Trophoblast cell (in vitro differentiated cells and primary cell): Measurements from ENCODE around the gene TRIM27.
A peak's percentile ranks its signal among the peaks of the same experiment; 100 is the strongest.

Experiments
- DNase-seq, 2 donors: peaks; one replicate each; pipeline ENCODE4 v3.0.0-alpha.2; 2016
- H2AFZ ChIP-seq: 2 replicates; pipeline ENCODE4 v1.6.1; 2013; ENCODE audit warnings: low read length, moderate library complexity, mild to moderate bottlenecking; ENCODE audit not compliant: insufficient read depth, poor library complexity
- H2AK5ac ChIP-seq: 2 replicates; pipeline ENCODE4 v1.6.1; 2013; ENCODE audit warnings: mild to moderate bottlenecking, low read length
- H2BK120ac ChIP-seq: 2 replicates; pipeline ENCODE4 v1.6.1; 2013; ENCODE audit warnings: low read length, mild to moderate bottlenecking, moderate library complexity; ENCODE audit not compliant: insufficient read depth, poor library complexity
- H2BK12ac ChIP-seq: 2 replicates; pipeline ENCODE4 v1.6.1; 2013; ENCODE audit warnings: mild to moderate bottlenecking, low read length, moderate library complexity
- H2BK5ac ChIP-seq: 2 replicates; pipeline ENCODE4 v1.6.1; 2013; ENCODE audit warnings: low read length, low read depth, moderate library complexity, mild to moderate bottlenecking; ENCODE audit not compliant: poor library complexity
- H3K14ac ChIP-seq: 2 replicates; pipeline ENCODE4 v1.6.1; 2013; ENCODE audit warnings: mild to moderate bottlenecking, low read length
- H3K18ac ChIP-seq: 2 replicates; pipeline ENCODE4 v1.6.1; 2013; ENCODE audit warnings: mild to moderate bottlenecking, low read length
- H3K23ac ChIP-seq: 2 replicates; pipeline ENCODE4 v1.6.1; 2013; ENCODE audit warnings: low read length
- H3K27ac ChIP-seq: 2 replicates; pipeline ENCODE4 v1.5.1; 2013; ENCODE audit warnings: low read depth, mild to moderate bottlenecking, inconsistent platforms, low read length, moderate library complexity
- H3K27me3 ChIP-seq: 2 replicates; pipeline ENCODE4 v1.6.1; 2013; ENCODE audit warnings: inconsistent platforms, mild to moderate bottlenecking, low read length, moderate library complexity; ENCODE audit not compliant: insufficient read depth
- H3K36me3 ChIP-seq, 2 experiments: 1 replicate in 1 of 2; 2 replicates in 1 of 2; pipeline ENCODE4 v1.6.1; 2013; ENCODE audit warnings: low read length in 2 of 2, mild to moderate bottlenecking in 2 of 2, moderate library complexity in 1 of 2; ENCODE audit not compliant: insufficient read depth in 2 of 2, control insufficient read depth in 1 of 2
- H3K4ac ChIP-seq: 2 replicates; pipeline ENCODE4 v1.6.1; 2013; ENCODE audit warnings: low read depth, mild to moderate bottlenecking, low read length, moderate library complexity
- H3K4me1 ChIP-seq, 2 experiments: 1 replicate in 1 of 2; 2 replicates in 1 of 2; pipeline ENCODE4 v1.6.1; 2013; ENCODE audit warnings: low read length in 2 of 2, mild to moderate bottlenecking in 2 of 2, moderate library complexity in 1 of 2; ENCODE audit not compliant: insufficient read depth in 2 of 2, control insufficient read depth in 1 of 2
- H3K4me2 ChIP-seq: 2 replicates; pipeline ENCODE4 v1.6.1; 2013; ENCODE audit warnings: inconsistent platforms, mild to moderate bottlenecking, low read length, moderate library complexity
- H3K4me3 ChIP-seq: 2 replicates; pipeline ENCODE4 v1.5.1; 2013; ENCODE audit warnings: mild to moderate bottlenecking, low read depth, low read length, inconsistent platforms
- H3K79me1 ChIP-seq: one replicate; pipeline ENCODE4 v1.6.1; 2013; ENCODE audit warnings: low read length
- H3K79me2 ChIP-seq: 2 replicates; pipeline ENCODE4 v1.6.1; 2013; ENCODE audit warnings: low read length, mild to moderate bottlenecking; ENCODE audit not compliant: control insufficient read depth, insufficient read depth, poor library complexity
- H3K9ac ChIP-seq: 2 replicates; pipeline ENCODE4 v1.6.1; 2013; ENCODE audit warnings: mild to moderate bottlenecking, low read length
- H3K9me3 ChIP-seq: 2 replicates; pipeline ENCODE4 v1.6.1; 2013; ENCODE audit warnings: low read depth, mild to moderate bottlenecking, control low read depth, inconsistent platforms, low read length; ENCODE audit not compliant: insufficient read depth
- H4K12ac ChIP-seq: 2 replicates; pipeline ENCODE4 v1.6.1; 2013; ENCODE audit warnings: low read depth, mild to moderate bottlenecking, low read length, moderate library complexity
- H4K8ac ChIP-seq: 2 replicates; pipeline ENCODE4 v1.6.1; 2013; ENCODE audit warnings: low read depth, mild to moderate bottlenecking, low read length, moderate library complexity
- H4K91ac ChIP-seq: one replicate; pipeline ENCODE4 v1.6.1; 2013; ENCODE audit warnings: low read depth, mild to moderate bottlenecking, low read length, moderate library complexity
- WGBS: extraction: QIAGEN DNeasy Blood & Tissue Kit; methylation state at CpG from one replicate; pipeline ENCODE4 v1.1.7; 2013; ENCODE audit warnings: missing lambda C conversion rate; ENCODE audit not compliant: insufficient read length, insufficient coverage; ENCODE audit errors: extremely low coverage; 5-methylcytosine and 5-hydroxymethylcytosine counted together

Gene TRIM27

DNA sequence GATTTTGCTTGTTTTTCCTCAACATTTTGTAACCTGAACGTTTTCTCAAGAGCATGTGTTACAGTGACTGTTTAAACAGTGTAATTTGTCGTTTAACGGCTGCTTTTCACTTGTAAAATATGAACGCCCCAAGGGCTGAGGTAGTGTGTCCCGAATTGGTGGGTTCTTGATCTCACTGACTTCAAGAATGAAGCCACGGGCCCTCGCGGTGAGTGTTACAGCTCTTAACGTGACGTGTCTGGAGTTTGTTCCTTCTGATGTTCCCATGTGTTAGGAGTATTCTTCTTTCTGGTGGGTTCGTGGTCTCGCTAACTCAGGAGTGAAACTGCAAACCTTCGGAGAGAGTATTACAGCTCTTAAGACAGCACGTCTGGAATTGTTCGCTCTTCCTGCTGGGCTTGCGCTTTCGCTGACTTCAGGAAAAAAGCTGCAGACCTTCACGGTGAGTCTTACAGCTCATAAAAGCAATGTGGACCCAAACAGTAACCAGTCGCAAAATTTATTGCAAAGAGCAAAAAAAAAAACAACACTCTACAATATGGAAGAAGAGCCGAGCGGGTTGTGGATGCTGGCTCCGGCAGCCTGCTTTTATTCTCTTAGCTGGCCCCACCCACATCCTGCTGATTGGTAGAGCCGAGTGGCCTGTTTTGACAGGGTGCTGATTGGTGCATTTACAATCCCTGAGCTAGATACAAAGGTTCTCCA is 25.1 kb upstream of the TRIM27 start:
- Histone ChIP-seq H3K27me3 (no peaks in the 10 kb centered on the region), H3K27ac (peak overlapping the region; percentile 19), H4K91ac (no peak overlapping the region), H3K79me2 (peaks cover under 1% of the 10 kb centered on the region), H3K9ac (no peak overlapping the region), H3K14ac (no peak overlapping the region), H3K79me1 (peaks cover 3% of the 10 kb centered on the region), H3K23ac (no peak overlapping the region), H2BK5ac (no peak overlapping the region), H3K4me3 (no peak overlapping the region), H3K9me3 (no peaks in the 10 kb centered on the region), H3K4me2 (no peak overlapping the region), H2AFZ (no peak overlapping the region), H2AK5ac (no peak overlapping the region), H4K8ac (no peak overlapping the region), H2BK12ac (peak overlapping the region; percentile 9), H2BK120ac (no peak overlapping the region), H3K18ac (no peak overlapping the region), H3K36me3 (no peaks in the 10 kb centered on the region), H4K12ac (no peak overlapping the region), H3K4ac (no peak overlapping the region), H3K4me1 (peaks cover 0 to 5% of the 10 kb centered on the region in 2 experiments)
- no CpG with 5 or more reads among the region's 23 CpGs for WGBS
- DNase-seq, result peak in 1 of 2 donors; percentile 13

DNA sequence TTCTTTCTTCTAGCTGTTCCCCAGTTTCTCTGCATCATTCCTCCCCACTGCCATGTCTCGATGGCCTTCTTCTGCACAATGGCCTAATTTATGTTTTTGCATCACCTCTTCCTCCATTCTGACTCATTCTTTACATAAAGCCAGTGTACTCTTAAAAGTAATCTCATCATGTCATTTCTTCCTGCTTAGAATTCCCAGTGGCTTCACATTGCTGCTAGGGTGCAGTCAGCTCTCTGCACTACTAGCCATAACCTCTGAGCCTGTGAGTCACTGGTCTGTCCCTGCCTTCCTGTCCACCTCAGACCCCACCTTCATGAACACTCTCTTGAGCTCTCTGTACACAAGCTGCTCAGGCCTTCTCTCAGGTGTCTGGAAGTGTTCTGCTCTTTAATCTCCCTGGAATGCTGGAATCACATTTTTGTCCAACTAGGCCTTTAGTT is 24.1 kb upstream of the TRIM27 start:
- no peak for DNase-seq
- peak overlapping the region; percentile 8 for H3K27ac ChIP-seq

DNA sequence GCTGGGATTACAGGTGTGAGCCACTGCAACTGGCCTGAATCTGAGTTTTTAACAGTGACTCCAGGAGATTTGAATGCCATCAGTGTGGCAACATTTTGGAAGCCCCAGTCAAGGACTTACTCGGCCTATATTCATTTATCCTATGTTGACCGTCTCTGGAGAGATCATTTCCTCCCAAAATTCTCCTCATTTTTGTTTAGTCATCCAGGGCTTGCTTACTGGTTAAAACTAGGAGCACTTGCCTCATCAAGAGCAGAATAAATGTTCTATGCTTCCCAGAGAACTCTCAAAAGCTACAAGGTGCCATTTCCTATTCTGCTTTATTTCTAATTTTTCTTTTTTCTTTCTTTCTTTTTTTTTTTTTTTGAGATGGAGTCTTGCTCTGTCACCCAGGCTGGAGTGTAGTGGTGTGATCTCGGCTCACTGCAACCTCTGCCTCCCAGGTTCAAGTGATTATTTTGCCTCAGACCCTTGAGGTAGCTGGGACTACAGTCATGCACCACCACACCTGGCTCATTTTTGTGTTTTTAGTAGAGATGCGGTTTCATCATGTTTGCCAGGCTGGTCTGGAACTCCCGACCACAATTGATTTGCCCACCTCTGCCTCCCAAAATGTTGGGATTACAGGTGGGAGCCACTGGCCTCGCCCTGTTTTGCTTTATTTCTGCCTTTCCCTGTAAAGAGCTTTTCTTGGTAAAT is 23.4 kb upstream of the TRIM27 start:
- H3K4me3 ChIP-seq, result no peak overlapping the region
- no peak overlapping the region for H2AFZ ChIP-seq
- H3K9me3 ChIP-seq, result no peaks in the 10 kb centered on the region
- H3K23ac ChIP-seq, result no peak overlapping the region
- no peak overlapping the region for H4K12ac ChIP-seq
- H3K4me1 ChIP-seq, result peaks cover 0 to 5% of the 10 kb centered on the region in 2 experiments
- peaks cover 3% of the 10 kb centered on the region for H3K79me2 ChIP-seq
- no peak overlapping the region for H3K4me2 ChIP-seq
- H4K8ac ChIP-seq, result no peak overlapping the region
- H2BK120ac ChIP-seq, result no peak overlapping the region
- WGBS, result no CpG with 5 or more reads among the region's 6 CpGs
- no peaks in the 10 kb centered on the region for H3K36me3 ChIP-seq
- H3K14ac ChIP-seq, result no peak overlapping the region
- H3K4ac ChIP-seq, result no peak overlapping the region
- no peak overlapping the region for H2BK5ac ChIP-seq
- no peaks in the 10 kb centered on the region for H3K27me3 ChIP-seq
- peak overlapping the region; percentile 8 for H4K91ac ChIP-seq
- H3K27ac ChIP-seq, result peak overlapping the region; percentile 8
- no peak overlapping the region for H2AK5ac ChIP-seq
- H3K18ac ChIP-seq, result no peak overlapping the region
- no peak for DNase-seq
- no peak overlapping the region for H3K9ac ChIP-seq
- no peak overlapping the region for H2BK12ac ChIP-seq
- H3K79me1 ChIP-seq, result peaks cover 8% of the 10 kb centered on the region

More for the DNA sequence above, 24.1 kb upstream of the TRIM27 start:
- Histone ChIP-seq H3K9me3 (no peaks in the 10 kb centered on the region), H2AFZ (no peak overlapping the region), H3K79me1 (peaks cover 8% of the 10 kb centered on the region), H3K4me1 (peaks cover 0 to 5% of the 10 kb centered on the region in 2 experiments), H4K91ac (peak overlapping the region; percentile 8), H3K14ac (no peak overlapping the region), H3K23ac (no peak overlapping the region), H3K9ac (no peak overlapping the region), H3K18ac (no peak overlapping the region), H3K4ac (no peak overlapping the region), H2BK12ac (no peak overlapping the region), H3K36me3 (no peaks in the 10 kb centered on the region), H2BK5ac (no peak overlapping the region), H4K12ac (no peak overlapping the region), H2AK5ac (no peak overlapping the region), H3K27me3 (no peaks in the 10 kb centered on the region), H3K79me2 (peaks cover 3% of the 10 kb centered on the region), H2BK120ac (no peak overlapping the region), H3K4me3 (no peak overlapping the region), H4K8ac (no peak overlapping the region), H3K4me2 (no peak overlapping the region)
- WGBS, result no CpG with 5 or more reads among the region's 1 CpG

DNA sequence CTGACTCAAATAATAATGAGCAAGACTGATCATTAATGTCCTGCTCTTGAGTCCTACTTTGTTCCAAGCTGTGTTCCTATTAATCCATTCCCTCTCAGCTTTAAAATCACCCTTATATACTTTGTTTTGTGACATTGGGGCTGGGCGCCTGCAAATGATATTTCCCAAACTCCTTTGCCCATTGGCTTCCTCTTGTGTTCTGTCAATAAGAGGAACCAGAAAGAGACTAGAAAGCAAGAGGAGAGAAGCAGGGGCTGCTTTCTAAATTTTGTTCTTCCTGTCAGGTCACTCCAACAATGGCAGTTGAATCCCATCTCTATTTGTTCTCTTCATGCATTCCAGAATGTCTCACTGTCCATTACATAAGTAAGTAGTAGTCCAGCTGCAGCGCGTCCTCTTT is 21.6 kb upstream of the TRIM27 start:
- Histone ChIP-seq H2BK5ac (no peak overlapping the region), H3K9ac (no peak overlapping the region), H3K14ac (no peak overlapping the region), H2AFZ (no peak overlapping the region), H3K4me3 (no peak overlapping the region), H2BK120ac (no peak overlapping the region), H3K79me1 (peaks cover 15% of the 10 kb centered on the region), H3K27ac (no peak overlapping the region), H3K4me2 (no peak overlapping the region), H4K12ac (no peak overlapping the region), H3K23ac (no peak overlapping the region), H4K8ac (no peak overlapping the region), H3K79me2 (peaks cover 9% of the 10 kb centered on the region), H4K91ac (no peak overlapping the region), H3K36me3 (no peaks in the 10 kb centered on the region), H2BK12ac (no peak overlapping the region), H2AK5ac (no peak overlapping the region), H3K4me1 (peaks cover 0 to 5% of the 10 kb centered on the region in 2 experiments), H3K9me3 (no peaks in the 10 kb centered on the region), H3K27me3 (no peaks in the 10 kb centered on the region), H3K18ac (no peak overlapping the region), H3K4ac (no peak overlapping the region)
- no CpG with 5 or more reads among the region's 3 CpGs for WGBS
- peak in 1 of 2 donors; percentile 7 for DNase-seq
